Lower leg skin (tissue), 4 donors: ENCODE results near the gene ACP5. TPM values are rescaled to one million over a fixed set of nuclear protein-coding genes. Genes with fewer than 3 reads are reported as not detected.
"Not testable (repeated sequence)": the region's sequence is repeated elsewhere in the genome, so short reads cannot be mapped to it uniquely, and the experiment has no call there.

Experiments used
- DNase-seq, 2 donors: peaks; one replicate each; pipeline ENCODE4 v3.0.0-alpha.2; 2019; ENCODE audit warnings: low spot score in 2 of 2
- H3K4me3 ChIP-seq: fragments of 200-600 bp; sonication (generic); 2 replicates; pipeline ENCODE4 v1.5.1; 2017; ENCODE audit warnings: mild to moderate bottlenecking, low read depth; ENCODE audit not compliant: poor library complexity, severe bottlenecking
- CTCF ChIP-seq, 3 donors: fragments of 450-650 bp; IDR thresholded peaks; one replicate each; pipeline ENCODE4 v1.5.1; 2016; ENCODE audit warnings: antibody characterized with exemption in 3 of 3, mild to moderate bottlenecking in 3 of 3, moderate library complexity in 2 of 3
- POLR2A ChIP-seq, 2 donors: fragments of 450-650 bp; IDR thresholded peaks; one replicate each; pipeline ENCODE4 v1.6.1; 2016 to 2017; ENCODE audit warnings: antibody characterized with exemption in 2 of 2, mild to moderate bottlenecking in 1 of 2, moderate library complexity in 1 of 2
- WGBS, 2 donors: methylation state at CpG; one replicate each; pipeline ENCODE4 v1.1.5; 2018; 5-methylcytosine and 5-hydroxymethylcytosine counted together
- intact Hi-C: fragments of 100-400 bp; cut with DNase I; formaldehyde crosslinking; loops from one replicate; pipeline ENCODE4 v1.15.0; 2023; ENCODE audit warnings: low total_unique reads
- total RNA-seq, 4 donors: library from RNA; depleted of rRNA; stranded (reverse); fragments of >200 nt; gene quantifications; one replicate each; pipeline ENCODE4 v1.1.0, GENCODE V29; 2016

ACP5 gene
- total RNA-seq, 4 donors from 2014 or later: 29.0 to 63.5 (median 52.1) TPM

GRCh38 chr19:11574689-11575088 lies 2.8 kb downstream of the ACP5 start:
- TF ChIP-seq POLR2A (IDR thresholded peaks at IDR 0.05) (no peak), CTCF (IDR thresholded peaks at IDR 0.05) (no peak)
- WGBS, 2 donors: 78 to 85% methylated on average over 9 of the region's 9 CpGs
- H3K4me3 ChIP-seq: no peak overlapping the region
- intact Hi-C loops: no loop called here
- DNase-seq: no peak

DNA sequence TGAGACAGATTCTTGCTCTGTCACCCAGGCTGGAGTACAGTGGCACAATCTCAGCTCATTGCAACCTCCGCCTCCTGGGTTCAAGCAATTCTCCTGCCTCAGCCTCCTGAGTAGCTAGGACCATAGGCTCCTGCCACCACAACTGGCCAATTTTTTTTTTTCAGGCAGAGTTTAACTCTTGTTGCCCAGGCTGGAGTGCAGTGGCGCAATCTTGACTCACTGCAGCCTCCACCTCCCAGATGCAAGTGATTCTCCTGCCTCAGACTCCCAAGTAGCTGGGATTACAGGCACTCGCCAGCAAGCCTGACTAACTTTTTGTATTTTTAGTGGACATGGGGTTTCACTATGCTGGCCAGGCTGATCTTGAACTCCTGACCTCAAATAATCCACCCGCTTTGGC lies 3.7 kb downstream of the ACP5 start:
- intact Hi-C loops, H3K4me3 ChIP-seq: not testable (repeated sequence)

DNA sequence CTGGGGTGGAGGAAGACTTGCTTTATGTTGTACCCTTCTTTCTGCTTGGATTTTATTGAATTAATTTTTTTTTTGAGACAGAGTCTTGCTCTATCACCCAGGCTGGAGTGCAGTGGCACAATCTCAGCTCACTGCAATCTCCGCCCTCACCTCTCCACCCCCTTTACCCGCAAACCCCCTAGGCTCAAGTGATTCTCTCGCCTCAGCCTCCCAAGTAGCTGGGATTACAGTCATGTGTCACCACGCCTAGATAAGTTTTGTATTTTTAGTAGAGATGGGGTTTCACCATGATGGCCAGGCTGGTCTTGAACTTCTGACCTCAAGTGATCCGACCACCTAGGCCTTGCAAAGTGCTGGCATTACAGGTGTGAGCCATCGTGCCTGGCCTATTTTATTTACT lies 4.1 kb downstream of the ACP5 start:
- intact Hi-C loops: not testable (repeated sequence)
- WGBS, 2 donors: 82 to 84% methylated on average over 6 of the region's 6 CpGs

More for the DNA sequence above, 3.7 kb downstream of the ACP5 start:
- not testable (repeated sequence) for DNase-seq
- WGBS, 2 donors: 95 to 96% methylated on average over 4 of the region's 4 CpGs

GRCh38 chr19:11570039-11570462 lies 7.4 kb downstream of the ACP5 start:
- TF ChIP-seq CTCF (IDR thresholded peaks at IDR 0.05) (no peak), POLR2A (IDR thresholded peaks at IDR 0.05) (no peak)
- no peak overlapping the region for H3K4me3 ChIP-seq
- 72 to 73% methylated on average over 5 of the region's 5 CpGs for WGBS, 2 donors

More for the DNA sequence above, 4.1 kb downstream of the ACP5 start:
- not testable (repeated sequence) for DNase-seq, H3K4me3 ChIP-seq

GRCh38 chr19:11566164-11566563 lies 11.3 kb downstream of the ACP5 start:
- TF ChIP-seq CTCF (IDR thresholded peaks at IDR 0.05) (no peak), POLR2A (IDR thresholded peaks at IDR 0.05) (no peak)
- 50 to 53% methylated on average over 2 of the region's 2 CpGs for WGBS, 2 donors
- no peak overlapping the region for H3K4me3 ChIP-seq
- no peak for DNase-seq
- intact Hi-C loops: no loop called here

More at GRCh38 chr19:11570039-11570462, 7.4 kb downstream of the ACP5 start:
- no peak for DNase-seq
- intact Hi-C loops: no loop called here

- intact Hi-C loops, H3K4me3 ChIP-seq, DNase-seq: not testable (repeated sequence)
- 82 to 84% methylated on average over 5 of the region's 5 CpGs for WGBS, 2 donors
These were observed 11.8 kb downstream of the ACP5 start for GRCh38 chr19:11565649-11565980.

DNA sequence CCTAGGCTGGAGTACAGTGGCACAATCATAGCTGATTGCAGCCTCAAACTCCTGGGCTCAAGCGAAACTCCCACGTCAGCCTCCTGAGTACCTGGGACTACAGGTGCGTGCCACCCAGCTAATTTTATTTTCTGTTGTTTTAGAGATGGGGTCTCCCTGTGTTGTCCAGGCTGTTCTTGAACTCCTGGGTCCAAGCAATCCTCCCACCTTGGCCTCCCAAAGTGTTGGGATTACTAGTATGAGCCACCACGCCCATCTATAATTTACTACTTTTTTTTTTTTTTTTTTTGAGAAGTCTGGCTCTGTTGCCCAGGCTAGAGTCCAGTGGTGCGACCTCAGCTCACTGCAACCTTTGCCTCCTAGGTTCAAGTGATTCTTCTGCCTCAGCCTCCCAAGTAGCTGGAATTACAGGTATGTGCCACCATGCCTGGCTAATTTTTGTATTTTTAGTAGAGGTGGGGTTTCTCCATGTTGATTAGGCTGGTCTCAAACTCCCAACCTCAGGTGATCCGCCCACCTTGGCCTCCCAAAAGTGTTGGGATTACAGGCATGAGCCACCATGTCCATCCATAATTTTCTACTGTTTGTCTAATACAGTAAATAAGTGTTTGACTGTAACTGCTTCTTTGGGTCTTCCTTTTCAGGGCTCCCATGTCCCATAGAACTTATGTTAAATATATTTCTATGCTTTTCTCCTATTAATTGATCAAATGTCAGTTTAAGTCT lies 13.2 kb downstream of the ACP5 start:
- H3K4me3 ChIP-seq, intact Hi-C loops, DNase-seq: not testable (repeated sequence)
- WGBS, 2 donors: 83 to 94% methylated on average over 6 of the region's 6 CpGs

DNA sequence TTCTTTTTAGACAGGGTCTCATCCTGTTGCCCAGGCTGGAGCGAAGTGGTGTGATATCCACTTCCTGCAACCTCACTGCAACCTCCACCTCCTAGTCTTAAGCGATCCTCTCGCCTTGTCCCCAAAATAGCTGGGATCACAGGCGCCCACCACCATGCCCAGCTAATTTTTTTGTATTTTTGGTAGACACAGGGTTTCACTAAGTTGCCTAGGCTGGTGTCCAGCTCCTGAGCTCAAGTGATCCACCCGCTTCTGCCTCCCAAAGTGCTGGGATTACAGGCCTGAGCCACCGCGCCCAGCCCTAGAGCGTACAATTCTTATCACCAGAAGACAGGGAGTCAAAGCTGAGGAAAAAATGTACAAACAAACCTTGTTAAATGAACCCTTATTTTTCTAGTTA lies 13.9 kb downstream of the ACP5 start:
- no peak for DNase-seq
- 88 to 89% methylated on average over 8 of the region's 8 CpGs for WGBS, 2 donors
- no peak for TF ChIP-seq CTCF (IDR thresholded peaks at IDR 0.05)
- no peak for TF ChIP-seq POLR2A (IDR thresholded peaks at IDR 0.05)
- intact Hi-C loops: no loop called here
- no peak overlapping the region for H3K4me3 ChIP-seq
